Ecto neural progenitor cell (in vitro differentiated cells): ENCODE data around the gene GPR17.

Source experiments
- DNase-seq: peaks from one replicate; pipeline ENCODE4 v3.0.0-alpha.2; 2018; ENCODE audit warnings: low spot score

The GPR17 gene

GRCh38 chr2:127630096-127630863 lies 15.7 kb upstream of the GPR17 start:
- DNase-seq: no peak

GRCh38 chr2:127630864-127631540 lies 15.0 kb upstream of the GPR17 start:
- no peak for DNase-seq

- no peak for DNase-seq
Measured at GRCh38 chr2:127631541-127631996, 14.4 kb upstream of the GPR17 start.

- DNase-seq: no peak
Measured at GRCh38 chr2:127631997-127632581, 13.9 kb upstream of the GPR17 start.

- no peak for DNase-seq
Measured at GRCh38 chr2:127632592-127633489, 13.1 kb upstream of the GPR17 start.

GRCh38 chr2:127633556-127634065 lies 12.3 kb upstream of the GPR17 start:
- DNase-seq: no peak

- no peak for DNase-seq
Measured at GRCh38 chr2:127634066-127634617, 11.8 kb upstream of the GPR17 start.

- DNase-seq: no peak
Measured at GRCh38 chr2:127634626-127635379, 11.2 kb upstream of the GPR17 start.

- no peak for DNase-seq
Measured at GRCh38 chr2:127635380-127636237, 10.3 kb upstream of the GPR17 start.

GRCh38 chr2:127636248-127637235 lies 9.4 kb upstream of the GPR17 start:
- DNase-seq: no peak

GRCh38 chr2:127637236-127637630 lies 8.7 kb upstream of the GPR17 start:
- no peak for DNase-seq

GRCh38 chr2:127637725-127638252 lies 8.2 kb upstream of the GPR17 start:
- DNase-seq: no peak

- no peak for DNase-seq
Measured at GRCh38 chr2:127638361-127639110, 7.4 kb upstream of the GPR17 start.

GRCh38 chr2:127639111-127639474 lies 6.9 kb upstream of the GPR17 start:
- no peak for DNase-seq

- no peak for DNase-seq
Measured at GRCh38 chr2:127640082-127641072, 5.6 kb upstream of the GPR17 start.

- no peak for DNase-seq
Measured at GRCh38 chr2:127641133-127641532, 4.8 kb upstream of the GPR17 start.
